LNCAP (cell line): ENCODE measurements around the gene TMEM163.

Experiments used
- TF ChIP-seq, protein P1 (sequence below): fragments of 450-650 bp; IDR thresholded peaks from 2 replicates; pipeline ENCODE4 v1.5.1; 2017; ENCODE audit warnings: mild to moderate bottlenecking

Gene TMEM163

DNA sequence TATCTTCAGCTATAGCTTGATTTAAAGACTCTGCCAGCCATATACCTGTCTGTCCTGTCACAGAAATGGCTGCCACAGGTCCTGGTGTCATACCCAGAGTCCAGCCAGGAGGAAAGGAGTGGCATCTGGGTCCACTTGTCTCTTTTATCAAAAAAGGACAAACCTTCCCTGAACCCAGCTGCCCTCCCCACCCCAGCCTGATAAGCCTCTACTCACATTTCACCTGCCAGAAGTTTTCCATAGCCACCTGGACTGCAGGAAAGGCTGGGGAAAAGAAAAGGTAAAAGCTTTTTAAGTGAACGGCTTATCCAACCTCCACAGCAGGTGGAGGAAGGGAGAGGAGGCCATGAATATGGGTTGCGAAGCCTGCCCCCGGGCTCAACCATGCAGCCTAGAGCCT lies 32.8 kb downstream of the TMEM163 start:
- TF ChIP-seq, protein P1, sequence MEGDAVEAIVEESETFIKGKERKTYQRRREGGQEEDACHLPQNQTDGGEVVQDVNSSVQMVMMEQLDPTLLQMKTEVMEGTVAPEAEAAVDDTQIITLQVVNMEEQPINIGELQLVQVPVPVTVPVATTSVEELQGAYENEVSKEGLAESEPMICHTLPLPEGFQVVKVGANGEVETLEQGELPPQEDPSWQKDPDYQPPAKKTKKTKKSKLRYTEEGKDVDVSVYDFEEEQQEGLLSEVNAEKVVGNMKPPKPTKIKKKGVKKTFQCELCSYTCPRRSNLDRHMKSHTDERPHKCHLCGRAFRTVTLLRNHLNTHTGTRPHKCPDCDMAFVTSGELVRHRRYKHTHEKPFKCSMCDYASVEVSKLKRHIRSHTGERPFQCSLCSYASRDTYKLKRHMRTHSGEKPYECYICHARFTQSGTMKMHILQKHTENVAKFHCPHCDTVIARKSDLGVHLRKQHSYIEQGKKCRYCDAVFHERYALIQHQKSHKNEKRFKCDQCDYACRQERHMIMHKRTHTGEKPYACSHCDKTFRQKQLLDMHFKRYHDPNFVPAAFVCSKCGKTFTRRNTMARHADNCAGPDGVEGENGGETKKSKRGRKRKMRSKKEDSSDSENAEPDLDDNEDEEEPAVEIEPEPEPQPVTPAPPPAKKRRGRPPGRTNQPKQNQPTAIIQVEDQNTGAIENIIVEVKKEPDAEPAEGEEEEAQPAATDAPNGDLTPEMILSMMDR, result no peak

DNA sequence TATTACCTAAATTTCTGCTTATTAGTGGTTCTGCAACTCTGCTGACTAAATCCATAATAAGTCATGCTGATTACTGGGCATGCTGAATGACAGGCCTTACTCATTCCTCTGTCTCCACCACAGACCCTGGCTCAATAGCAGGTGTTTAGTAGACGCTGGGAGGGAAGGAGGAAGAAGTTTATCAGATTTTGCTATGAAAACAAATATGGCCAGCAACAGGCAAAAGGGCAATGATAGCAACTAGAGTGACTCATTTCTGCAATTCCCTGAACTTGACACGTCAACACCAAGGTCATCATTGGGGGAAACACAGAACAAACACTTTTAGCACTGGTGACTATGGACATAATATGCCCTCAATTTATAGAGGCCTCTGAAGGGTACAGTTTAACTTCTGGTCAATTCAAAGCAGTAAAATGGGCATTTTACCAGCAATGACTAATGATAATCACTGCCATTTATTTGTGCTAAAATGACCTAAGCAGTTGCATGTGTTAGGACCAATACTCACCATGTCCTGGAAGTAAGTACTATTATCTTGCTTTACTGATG lies 35.2 kb downstream of the TMEM163 start:
- TF ChIP-seq, protein P1, result no peak

DNA sequence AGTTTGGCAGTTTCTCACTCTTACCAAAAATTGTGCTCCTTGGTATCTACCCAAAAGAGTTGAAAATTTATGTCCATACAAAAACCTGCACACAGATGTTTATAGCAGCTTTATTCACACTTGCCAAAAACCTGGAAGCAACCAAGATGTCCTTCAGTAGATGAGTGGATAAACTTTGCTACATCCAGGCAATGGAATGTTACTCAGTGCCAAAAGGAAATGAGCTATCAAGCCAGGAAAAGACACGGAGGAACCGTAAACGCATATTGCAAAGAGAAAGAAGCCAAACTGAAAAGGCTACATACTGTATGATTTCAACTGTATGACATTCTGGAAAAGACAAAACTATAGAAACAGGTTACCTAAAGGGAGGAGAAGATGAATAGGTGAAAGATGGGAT lies 36.1 kb downstream of the TMEM163 start:
- TF ChIP-seq, protein P1, result no peak

DNA sequence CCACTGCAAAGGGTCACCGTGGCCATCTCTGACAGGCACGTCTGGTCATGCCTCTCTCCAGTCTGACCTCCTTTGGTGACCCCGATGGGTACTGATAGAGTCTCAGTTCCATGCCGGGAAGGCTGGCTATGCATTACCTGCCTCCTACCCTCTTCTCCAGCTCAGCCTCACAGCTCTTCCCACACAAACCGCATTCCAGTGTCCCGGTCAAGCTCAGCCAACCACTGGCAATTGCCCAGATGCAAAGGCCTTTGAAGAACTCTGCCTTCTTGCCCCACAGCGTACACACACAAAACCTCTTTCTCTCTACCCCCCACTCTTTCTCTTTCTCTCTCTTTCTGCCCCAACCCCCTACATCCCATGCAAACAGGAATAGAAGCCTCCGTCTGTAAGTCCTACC lies 37.6 kb downstream of the TMEM163 start:
- TF ChIP-seq, protein P1, result no peak

DNA sequence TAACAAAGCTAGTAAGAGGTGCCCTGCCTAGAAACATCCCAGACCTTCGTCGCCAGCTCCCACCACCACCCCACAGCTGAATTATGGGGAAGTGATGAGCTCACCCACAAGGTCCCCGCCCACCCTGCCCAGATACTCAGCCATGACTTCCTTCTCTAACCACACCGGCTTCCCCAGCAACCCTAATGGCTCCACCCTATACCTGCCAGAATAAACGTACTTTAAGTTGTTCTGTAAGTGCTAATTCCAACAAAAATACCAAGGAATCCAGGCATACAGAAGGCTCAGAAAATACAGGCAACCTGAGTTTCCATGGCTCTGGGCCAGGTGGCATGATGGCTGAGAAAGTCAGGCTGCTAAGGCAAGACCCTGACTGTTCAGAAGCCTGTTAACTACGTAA lies 39.1 kb downstream of the TMEM163 start:
- TF ChIP-seq, protein P1, result no peak

DNA sequence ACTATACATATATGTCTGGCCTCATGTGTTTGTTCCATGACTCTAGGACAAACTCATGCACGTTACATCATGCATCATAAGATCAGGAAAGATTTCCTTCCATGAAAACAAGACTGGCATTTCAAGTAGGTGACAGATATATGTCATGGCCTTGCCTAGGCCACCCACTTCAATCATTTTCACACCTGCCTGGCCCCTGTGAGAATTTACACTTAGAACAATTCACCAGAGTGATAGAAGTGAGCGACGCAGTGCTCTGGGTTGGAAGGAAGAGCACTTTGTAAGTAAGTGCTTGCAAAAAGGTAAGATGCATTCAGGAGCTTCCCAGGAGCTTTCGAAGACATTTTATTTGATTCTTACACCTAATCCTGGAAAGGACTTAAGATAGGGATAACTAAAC lies 39.5 kb downstream of the TMEM163 start:
- TF ChIP-seq, protein P1, result no peak

DNA sequence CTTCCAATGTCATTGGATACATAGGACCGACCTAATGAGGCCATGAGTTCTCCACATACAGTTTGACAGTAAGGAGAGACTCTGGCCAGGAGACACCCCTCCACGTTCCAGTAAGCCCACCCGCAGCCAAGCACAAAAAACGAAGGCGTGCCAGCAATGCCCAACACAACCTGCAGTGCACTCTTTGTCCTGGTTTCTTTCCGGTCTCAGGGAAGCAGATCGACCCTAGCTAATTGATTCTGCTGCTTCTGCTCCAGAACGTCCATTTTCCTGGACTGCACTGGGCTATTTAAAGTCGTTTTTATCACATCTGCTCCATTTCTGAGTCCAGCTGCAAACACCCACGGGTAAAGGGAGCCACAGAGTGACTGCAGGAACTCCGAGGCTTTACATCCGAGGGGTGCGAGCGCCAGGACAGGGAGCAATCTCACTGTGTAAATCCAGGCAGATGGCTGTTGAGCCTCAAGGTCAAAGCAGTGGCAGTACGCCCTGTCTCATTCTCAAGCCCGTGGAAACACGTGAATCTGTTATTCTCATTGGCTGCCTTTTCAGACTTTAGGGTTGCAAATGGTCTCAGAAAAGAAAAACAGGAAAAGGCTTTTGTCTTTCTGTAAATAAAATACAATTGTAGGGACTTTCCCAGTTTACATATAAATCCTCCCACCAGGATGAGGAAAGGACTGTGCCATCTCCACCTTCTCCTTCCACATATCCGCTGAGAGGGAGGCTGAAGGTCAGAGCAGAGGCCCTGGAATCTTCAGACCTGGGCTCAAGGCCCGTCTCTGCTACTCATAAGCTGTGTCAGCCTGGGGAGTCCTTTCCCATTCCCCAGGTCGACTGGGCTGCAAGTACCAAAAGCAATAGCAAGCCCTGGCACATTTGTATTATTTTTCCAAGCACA lies 40.7 kb downstream of the TMEM163 start:
- TF ChIP-seq, protein P1, result no peak
